Stimulated activated naive CD8-positive, alpha-beta T cell treated with anti-CD3 and anti-CD28 coated beads, Interleukin-15, Interleukin-2, amounts not matched to agents 100 ng/mL and 50 ng/mL, for 24 hours (primary cell): ENCODE measurements around the gene HIPK3.
"Not testable (repeated sequence)": the region's sequence is repeated elsewhere in the genome, so short reads cannot be mapped to it uniquely, and the experiment has no call there.

ENCODE experiments used
- H3K27ac Mint-ChIP-seq: one replicate; pipeline ENCODE4 v1.8.0; 2021; ENCODE audit warnings: mild to moderate bottlenecking, mixed read lengths
- H3K27me3 Mint-ChIP-seq: one replicate; pipeline ENCODE4 v1.8.0; 2021; ENCODE audit warnings: mixed read lengths
- H3K36me3 Mint-ChIP-seq: one replicate; pipeline ENCODE4 v1.8.0; 2021; ENCODE audit warnings: low read depth, mixed read lengths
- H3K4me1 Mint-ChIP-seq: one replicate; pipeline ENCODE4 v1.8.0; 2021; ENCODE audit warnings: low read depth, mixed read lengths
- H3K4me3 Mint-ChIP-seq: one replicate; pipeline ENCODE4 v1.8.0; 2021; ENCODE audit warnings: mild to moderate bottlenecking, mixed read lengths
- H3K9me3 Mint-ChIP-seq: one replicate; pipeline ENCODE4 v1.8.0; 2021; ENCODE audit warnings: mixed read lengths

HIPK3 gene

DNA sequence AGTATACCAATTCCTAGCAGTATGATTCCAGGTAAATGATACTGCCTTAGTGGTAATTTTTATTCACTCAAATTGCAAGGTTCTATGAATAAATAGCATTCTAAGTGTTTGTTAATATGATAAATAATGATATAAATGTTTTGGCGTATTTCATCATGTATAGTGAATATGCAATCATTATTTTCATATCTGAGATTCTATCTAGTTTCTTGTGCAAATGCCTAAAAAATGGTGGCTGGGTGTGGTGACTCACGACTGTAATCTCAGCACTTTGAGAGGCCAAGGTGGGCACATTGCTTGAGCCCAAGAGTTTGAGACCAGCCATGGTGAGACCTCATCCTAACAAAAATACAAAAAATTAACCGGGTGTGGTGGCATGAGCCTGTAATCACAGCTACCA lies 13.9 kb downstream of the HIPK3 start:
- Mint-ChIP-seq H3K27me3 (no peaks in the 10 kb centered on the region), H3K4me1 (peaks cover 54% of the 10 kb centered on the region), H3K36me3 (no peaks in the 10 kb centered on the region), H3K27ac (no peak overlapping the region), H3K4me3 (no peak overlapping the region), H3K9me3 (no peaks in the 10 kb centered on the region)

DNA sequence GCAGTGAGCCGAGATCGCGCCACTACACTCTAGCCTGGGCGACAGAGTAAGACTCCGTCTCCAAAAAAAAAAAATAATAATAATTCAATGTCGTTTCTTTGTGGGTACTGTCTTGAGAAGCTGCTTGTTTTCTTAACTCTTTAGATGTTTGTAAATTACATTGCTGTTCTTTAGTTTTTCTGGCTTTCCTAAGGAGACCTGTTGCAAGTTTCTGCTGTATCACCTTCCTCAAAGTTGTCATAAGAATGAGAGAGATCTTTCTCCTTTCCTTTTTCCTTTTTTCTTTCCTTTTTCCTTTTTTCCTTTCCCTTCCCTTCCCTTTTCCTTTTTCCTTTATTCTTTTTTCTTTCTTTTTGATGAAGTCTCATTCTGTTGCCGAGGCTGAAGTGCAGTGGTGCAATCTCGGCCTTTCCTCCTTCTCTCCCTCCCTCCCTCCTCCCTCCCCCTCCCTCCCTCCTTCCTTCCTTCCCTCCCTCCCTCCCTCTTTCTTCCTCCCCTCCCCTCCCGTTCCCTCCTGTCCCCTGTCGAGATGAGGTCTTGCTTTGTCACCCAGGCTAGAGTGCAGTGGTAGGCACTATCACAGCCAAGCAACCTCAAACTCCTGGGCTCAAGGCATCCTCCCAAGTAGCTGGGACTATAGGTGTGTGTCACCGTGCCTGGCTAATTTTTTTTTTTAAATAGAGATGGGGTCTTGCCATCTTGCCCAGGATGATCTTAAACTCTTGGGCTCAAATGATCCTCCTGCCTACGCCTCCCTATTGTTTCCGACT lies 15.3 kb downstream of the HIPK3 start:
- Mint-ChIP-seq H3K4me1 (peaks cover 57% of the 10 kb centered on the region), H3K4me3 (no peak overlapping the region), H3K27ac (peak overlapping the region; percentile 57), H3K27me3 (no peaks in the 10 kb centered on the region), H3K36me3 (peaks cover 5% of the 10 kb centered on the region), H3K9me3 (no peaks in the 10 kb centered on the region)

DNA sequence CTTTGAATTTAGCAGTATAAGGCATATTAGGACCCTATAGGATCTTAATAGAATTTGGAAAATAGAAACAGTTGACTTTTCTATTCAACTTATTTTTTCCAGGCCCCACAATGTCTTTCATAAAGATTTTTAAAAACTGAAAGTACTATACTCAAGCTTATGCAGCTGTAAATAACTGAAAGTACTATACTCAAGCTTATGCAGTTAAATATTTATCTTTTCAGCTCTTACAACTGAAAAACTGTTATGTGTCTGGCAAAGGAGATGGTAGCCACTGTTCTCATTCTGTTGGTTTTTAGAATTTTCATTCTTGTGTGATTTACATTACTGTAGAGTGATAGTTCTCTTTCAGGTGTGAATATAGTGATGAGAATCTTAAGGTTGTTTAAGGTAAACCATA lies 16.5 kb downstream of the HIPK3 start:
- Mint-ChIP-seq H3K36me3 (peaks cover 12% of the 10 kb centered on the region), H3K27me3 (no peaks in the 10 kb centered on the region), H3K4me1 (peaks cover 59% of the 10 kb centered on the region)

DNA sequence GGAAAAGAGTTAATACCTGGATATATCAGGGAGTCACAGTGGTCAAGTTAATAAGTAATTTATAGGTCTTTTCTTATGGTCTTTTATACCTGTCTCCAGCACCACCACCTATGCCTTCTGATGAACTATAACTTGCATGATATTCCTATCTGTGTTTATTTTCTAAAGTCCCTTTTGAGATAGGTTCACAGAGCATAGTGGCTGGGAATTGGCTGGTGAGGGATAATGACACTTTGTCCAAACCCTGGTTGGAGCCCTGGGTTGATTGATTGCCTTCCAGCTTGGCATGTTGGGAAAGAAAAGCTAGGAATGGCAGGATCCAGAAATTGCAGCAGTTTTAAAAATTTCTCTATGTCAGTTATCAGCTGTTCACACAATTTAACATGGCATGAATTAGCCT lies 23.2 kb downstream of the HIPK3 start:
- Mint-ChIP-seq H3K27me3 (no peaks in the 10 kb centered on the region), H3K27ac (no peak overlapping the region), H3K4me3 (no peak overlapping the region), H3K9me3 (no peaks in the 10 kb centered on the region), H3K4me1 (peaks cover 46% of the 10 kb centered on the region), H3K36me3 (peaks cover 12% of the 10 kb centered on the region)

More for the DNA sequence above, 16.5 kb downstream of the HIPK3 start:
- no peaks in the 10 kb centered on the region for H3K9me3 Mint-ChIP-seq
- no peak overlapping the region for H3K4me3 Mint-ChIP-seq
- H3K27ac Mint-ChIP-seq = no peak overlapping the region

DNA sequence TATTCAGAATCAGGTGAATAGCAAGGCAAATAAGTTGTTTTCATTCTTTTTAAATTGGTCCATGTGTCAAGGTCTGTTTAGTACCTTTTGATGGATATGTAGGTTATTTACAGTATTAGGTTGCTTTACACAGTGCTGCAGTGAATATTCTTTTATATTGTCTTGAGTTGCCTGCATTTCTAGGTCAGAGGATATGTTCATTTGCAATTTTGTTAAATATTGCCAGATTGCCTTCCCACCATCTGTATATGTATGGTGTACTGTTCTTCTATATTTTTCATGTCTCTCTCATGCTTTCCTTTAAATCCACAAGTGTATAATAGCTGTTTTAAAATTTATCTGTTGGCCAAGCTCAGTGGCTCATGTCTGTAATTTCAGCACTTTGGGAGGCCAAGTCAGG lies 24.6 kb downstream of the HIPK3 start:
- no peaks in the 10 kb centered on the region for H3K27me3 Mint-ChIP-seq
- H3K4me3 Mint-ChIP-seq = no peak overlapping the region
- peaks cover 37% of the 10 kb centered on the region for H3K4me1 Mint-ChIP-seq
- H3K36me3 Mint-ChIP-seq = peaks cover 16% of the 10 kb centered on the region
- H3K9me3 Mint-ChIP-seq = no peaks in the 10 kb centered on the region
- H3K27ac Mint-ChIP-seq = no peak overlapping the region

DNA sequence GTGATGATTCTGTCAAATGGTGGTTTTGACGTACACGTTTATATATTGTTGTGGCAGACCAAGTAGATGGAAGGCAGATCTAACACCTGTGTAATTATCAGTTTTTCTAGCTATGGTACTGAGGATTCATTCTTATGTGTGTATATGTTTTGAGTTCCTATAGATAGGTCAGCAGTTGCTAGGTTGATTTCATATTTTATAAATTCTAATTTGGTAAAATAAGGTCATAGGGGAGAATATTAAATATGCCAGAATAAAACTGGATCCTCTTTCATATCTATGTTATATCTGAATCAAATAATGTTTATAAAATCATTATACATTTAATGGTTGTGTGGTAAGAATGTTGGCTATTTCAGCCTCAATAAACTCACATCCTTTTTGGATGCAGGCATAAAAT lies 27.6 kb downstream of the HIPK3 start:
- Mint-ChIP-seq H3K4me3 (no peak overlapping the region), H3K27me3 (no peaks in the 10 kb centered on the region), H3K36me3 (peaks cover 20% of the 10 kb centered on the region), H3K9me3 (no peaks in the 10 kb centered on the region), H3K4me1 (peaks cover 26% of the 10 kb centered on the region), H3K27ac (no peak overlapping the region)

DNA sequence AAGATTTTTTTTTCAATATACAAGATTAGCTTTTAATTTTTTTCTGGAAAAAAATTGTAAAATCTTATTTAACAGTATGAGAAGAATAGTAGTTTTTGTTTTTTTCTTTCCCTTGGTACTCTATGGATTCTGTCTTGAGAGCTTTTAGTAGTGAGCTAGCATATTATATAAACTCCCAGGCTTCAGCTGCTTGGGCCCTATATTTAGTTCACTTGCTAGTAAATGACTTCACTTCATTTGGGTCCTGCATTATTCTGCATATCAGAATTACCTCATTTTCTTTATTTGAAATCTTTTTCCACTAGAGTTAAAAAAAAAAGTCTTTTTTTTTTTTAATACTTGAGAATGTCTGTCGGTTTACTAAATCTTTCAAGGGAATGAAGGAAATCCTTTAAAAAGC lies 33.1 kb downstream of the HIPK3 start:
- Mint-ChIP-seq H3K27me3 (no peaks in the 10 kb centered on the region), H3K4me3 (no peak overlapping the region), H3K36me3 (peaks cover 32% of the 10 kb centered on the region), H3K27ac (no peak overlapping the region), H3K4me1 (peaks cover 6% of the 10 kb centered on the region), H3K9me3 (no peaks in the 10 kb centered on the region)

DNA sequence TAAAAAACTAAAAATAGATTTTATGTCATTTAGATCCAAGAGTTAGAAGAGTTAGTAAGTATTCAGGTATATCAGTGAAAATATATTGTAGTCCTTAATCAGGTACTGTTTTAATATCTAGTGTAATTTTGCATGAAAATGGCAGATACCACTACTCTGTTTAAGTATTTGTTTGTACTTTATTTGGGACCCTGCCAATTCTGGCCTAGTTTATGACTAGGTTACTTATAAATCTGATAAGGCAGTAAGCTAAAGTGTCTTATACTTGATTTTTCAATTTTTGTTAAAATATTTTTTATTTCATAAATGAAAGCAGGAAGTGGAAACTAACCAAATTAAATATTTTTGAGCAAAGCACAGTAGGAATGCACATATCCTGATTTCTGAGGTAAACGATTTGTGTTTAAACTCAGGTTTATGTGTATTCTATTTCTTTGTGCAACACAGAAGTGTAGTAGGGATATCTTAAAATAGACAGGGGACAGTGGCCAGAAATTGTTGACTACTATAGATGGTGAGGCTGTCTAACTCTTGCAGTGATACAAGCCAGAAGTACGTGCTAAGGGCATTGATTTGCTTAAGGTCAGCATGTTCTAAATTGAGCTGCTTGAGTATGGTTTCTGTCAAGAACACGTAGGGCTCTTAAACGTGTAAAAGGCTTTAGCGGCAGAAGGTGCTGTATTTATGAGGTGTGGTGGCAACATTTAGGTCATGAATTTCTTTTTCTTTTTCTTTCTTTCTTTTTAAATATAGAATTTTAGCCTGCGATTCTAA lies 34.0 kb downstream of the HIPK3 start:
- H3K27ac Mint-ChIP-seq = no peak overlapping the region
- no peaks in the 10 kb centered on the region for H3K9me3 Mint-ChIP-seq
- H3K27me3 Mint-ChIP-seq = no peaks in the 10 kb centered on the region
- H3K4me3 Mint-ChIP-seq = no peak overlapping the region
- H3K36me3 Mint-ChIP-seq = peaks cover 41% of the 10 kb centered on the region
- H3K4me1 Mint-ChIP-seq = peaks cover 12% of the 10 kb centered on the region

DNA sequence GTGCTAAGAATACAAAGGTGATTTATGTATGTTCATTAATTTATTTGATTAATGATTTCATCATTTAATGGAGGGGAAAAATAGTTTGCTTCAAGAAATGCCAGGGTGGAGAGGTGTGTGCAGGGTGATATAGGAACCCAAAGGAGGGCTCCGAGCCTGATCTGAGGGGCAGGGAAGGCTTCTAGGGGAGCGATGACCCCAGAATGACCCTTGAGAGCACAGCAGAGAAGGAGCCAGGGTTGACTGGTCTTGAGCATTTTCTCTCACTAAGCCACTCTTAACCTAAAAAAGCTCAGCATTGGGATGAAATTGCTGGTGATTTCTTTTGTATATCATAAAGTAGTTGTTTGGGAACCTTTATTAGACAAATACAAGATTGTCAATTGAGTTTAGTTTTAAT lies 35.1 kb downstream of the HIPK3 start:
- Mint-ChIP-seq H3K4me3 (no peak overlapping the region), H3K27ac (no peak overlapping the region), H3K36me3 (peaks cover 38% of the 10 kb centered on the region), H3K9me3 (peaks cover 4% of the 10 kb centered on the region), H3K27me3 (no peaks in the 10 kb centered on the region), H3K4me1 (peaks cover 16% of the 10 kb centered on the region)

DNA sequence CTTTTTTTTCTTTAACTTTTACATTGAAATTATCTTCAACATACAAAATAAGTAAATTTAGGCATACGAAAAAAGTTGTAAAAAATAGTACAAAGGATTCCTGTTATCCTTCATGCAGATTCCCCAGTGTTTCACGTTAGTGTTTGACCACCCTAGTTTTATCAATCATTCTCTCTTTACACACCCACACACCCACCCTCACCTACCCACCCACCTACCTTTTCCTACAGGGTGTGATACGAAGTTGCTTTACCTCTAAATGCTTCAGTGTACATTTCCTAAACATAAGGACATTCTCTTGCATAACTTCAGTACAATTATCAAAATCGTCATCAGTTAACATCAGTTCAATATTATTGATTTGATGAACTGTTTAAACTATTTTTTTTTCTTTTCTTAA lies 37.0 kb downstream of the HIPK3 start:
- Mint-ChIP-seq H3K9me3 (peaks cover 4% of the 10 kb centered on the region), H3K36me3 (peaks cover 41% of the 10 kb centered on the region), H3K27me3 (no peaks in the 10 kb centered on the region), H3K4me1 (peaks cover 16% of the 10 kb centered on the region), H3K27ac (no peak overlapping the region), H3K4me3 (no peak overlapping the region)

DNA sequence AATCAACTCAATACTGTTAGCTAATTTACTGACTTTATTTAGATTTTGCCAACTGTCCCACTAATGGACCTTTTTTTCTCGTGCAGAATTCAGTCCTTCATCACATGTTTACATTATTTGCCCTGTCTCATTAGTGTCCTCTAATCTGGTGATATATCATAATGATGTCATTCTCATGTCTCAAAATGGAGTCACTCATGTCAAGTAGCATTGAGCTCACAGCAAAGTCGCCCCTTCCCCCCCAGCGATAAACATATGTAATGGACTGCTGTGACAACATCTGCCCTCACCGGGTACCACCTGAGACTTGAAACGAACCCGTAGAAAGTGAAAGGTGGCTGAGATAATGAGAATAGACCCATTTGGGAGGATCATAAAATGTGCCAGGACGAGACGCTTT lies 37.6 kb downstream of the HIPK3 start:
- Mint-ChIP-seq H3K9me3 (peaks cover 4% of the 10 kb centered on the region), H3K4me1 (peaks cover 13% of the 10 kb centered on the region), H3K27me3 (no peaks in the 10 kb centered on the region), H3K36me3 (peaks cover 38% of the 10 kb centered on the region), H3K4me3 (no peak overlapping the region), H3K27ac (no peak overlapping the region)

DNA sequence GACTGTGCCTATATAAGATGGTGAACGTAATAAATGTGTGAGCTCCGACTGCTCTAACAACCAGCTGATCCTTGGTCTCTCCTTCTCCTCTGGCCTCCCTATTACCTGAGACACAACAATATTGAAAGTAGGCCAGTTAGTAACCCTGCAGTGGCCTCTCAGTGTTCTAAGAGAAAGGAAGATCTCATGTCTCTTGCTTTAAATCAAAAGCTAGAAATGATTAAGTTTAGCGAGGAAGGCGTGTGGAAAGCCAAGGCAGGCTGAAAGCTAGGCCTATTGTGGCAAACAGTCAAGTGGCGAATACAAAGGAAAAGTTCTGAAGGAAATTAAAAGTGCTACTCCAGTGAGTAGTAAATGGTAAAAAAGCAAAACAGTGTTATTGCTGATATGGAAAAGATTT lies 39.5 kb downstream of the HIPK3 start:
- Mint-ChIP-seq H3K9me3 (peaks cover 4% of the 10 kb centered on the region), H3K4me1 (peaks cover 10% of the 10 kb centered on the region), H3K27ac (no peak overlapping the region), H3K4me3 (no peak overlapping the region), H3K27me3 (no peaks in the 10 kb centered on the region), H3K36me3 (peaks cover 35% of the 10 kb centered on the region)

DNA sequence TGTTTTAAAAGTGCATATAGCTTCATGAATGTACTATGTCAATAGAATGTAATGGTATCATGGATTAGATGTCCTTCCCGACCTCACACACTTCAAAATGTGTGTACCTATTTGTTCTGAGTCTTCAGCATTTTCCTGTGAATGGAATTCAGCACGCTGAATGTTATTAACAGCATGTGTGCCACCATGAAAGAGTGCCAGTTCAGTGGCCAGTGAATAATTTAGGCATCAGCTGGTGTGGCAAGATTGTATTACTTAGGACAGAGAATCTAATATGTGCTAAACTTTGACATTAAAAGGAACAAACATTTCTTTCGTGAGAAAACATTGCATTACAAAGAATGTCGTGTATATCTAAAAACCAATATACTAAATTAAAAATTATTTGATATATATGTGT lies 46.4 kb downstream of the HIPK3 start:
- H3K27ac Mint-ChIP-seq = no peak overlapping the region
- no peak overlapping the region for H3K4me3 Mint-ChIP-seq
- no peaks in the 10 kb centered on the region for H3K27me3 Mint-ChIP-seq
- no peaks in the 10 kb centered on the region for H3K9me3 Mint-ChIP-seq
- H3K36me3 Mint-ChIP-seq = peaks cover 11% of the 10 kb centered on the region
- peaks cover 15% of the 10 kb centered on the region for H3K4me1 Mint-ChIP-seq

DNA sequence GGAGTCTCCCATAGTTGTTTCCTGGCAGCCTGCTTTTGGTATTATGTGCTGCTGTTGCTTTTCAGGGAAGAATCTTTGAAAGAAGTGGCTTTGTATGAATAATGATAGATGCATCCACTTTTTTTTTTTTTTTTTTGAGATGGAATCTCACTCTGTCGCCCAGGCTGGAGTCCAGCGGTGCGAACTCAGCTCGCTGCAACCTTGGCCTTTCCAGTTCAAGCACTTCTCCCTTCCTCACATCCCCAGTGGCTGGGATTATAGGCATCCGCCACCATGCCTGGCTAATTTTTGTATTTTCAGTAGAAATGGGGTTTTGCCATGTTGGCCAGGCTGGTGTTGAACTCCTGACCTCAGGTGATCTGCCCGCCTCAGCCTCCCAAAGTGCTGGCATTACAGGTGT lies 49.6 kb downstream of the HIPK3 start:
- H3K4me3 Mint-ChIP-seq, H3K27ac Mint-ChIP-seq, H3K9me3 Mint-ChIP-seq, H3K27me3 Mint-ChIP-seq: not testable (repeated sequence)
- peaks cover 21% of the 10 kb centered on the region for H3K36me3 Mint-ChIP-seq
- H3K4me1 Mint-ChIP-seq = peaks cover 39% of the 10 kb centered on the region

DNA sequence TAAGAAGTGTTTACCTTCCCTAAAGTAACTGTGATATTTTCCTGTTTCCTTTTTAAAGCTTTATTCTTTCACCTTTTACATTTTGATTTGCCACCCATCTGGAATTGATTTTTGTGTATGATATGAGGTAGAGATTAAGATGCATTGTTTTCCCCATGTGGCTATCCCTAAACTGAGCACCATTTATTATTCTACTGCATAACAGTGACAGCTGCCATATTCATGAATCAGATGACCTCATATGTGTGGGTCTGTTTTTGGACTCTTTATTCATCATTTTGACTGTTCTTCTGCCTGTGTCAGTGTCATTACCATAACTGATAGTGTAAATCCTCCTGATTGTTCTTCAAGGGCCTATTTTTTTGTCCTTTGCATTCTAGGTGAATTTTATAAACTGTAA lies 50.8 kb downstream of the HIPK3 start:
- H3K27ac Mint-ChIP-seq = no peak overlapping the region
- no peaks in the 10 kb centered on the region for H3K27me3 Mint-ChIP-seq
- H3K9me3 Mint-ChIP-seq = no peaks in the 10 kb centered on the region

More for the DNA sequence above, 50.8 kb downstream of the HIPK3 start:
- Mint-ChIP-seq H3K4me3 (no peak overlapping the region), H3K36me3 (peaks cover 21% of the 10 kb centered on the region), H3K4me1 (peaks cover 48% of the 10 kb centered on the region)
